BLaER1 treated with 17β-estradiol and CSF1 and Interleukin-3, amounts not matched to agents 10 nM and 100 nM (cell line): ENCODE data around the gene PRCC.

Experiments used
- H3K27ac ChIP-seq, 11 experiments: shearing (Covaris generic); formaldehyde crosslinking; 2 replicates each; pipeline ENCODE4 v1.8.1; 2022
- H3K27me3 ChIP-seq, 11 experiments: shearing (Covaris generic); formaldehyde crosslinking; 2 replicates each; pipeline ENCODE4 v1.8.1; 2022
- H3K36me3 ChIP-seq, 11 experiments: shearing (Covaris generic); formaldehyde crosslinking; 2 replicates each; pipeline ENCODE4 v1.8.1; 2022
- H3K4me1 ChIP-seq, 10 experiments: shearing (Covaris generic); formaldehyde crosslinking; 2 replicates each; pipeline ENCODE4 v1.8.1; 2022
- H3K4me2 ChIP-seq, 11 experiments: shearing (Covaris generic); formaldehyde crosslinking; 2 replicates each; pipeline ENCODE4 v1.8.1; 2022
- H3K4me3 ChIP-seq, 10 experiments: shearing (Covaris generic); formaldehyde crosslinking; 2 replicates each; pipeline ENCODE4 v1.8.1; 2022
- H3K9ac ChIP-seq, 11 experiments: shearing (Covaris generic); formaldehyde crosslinking; 2 replicates each; pipeline ENCODE4 v1.8.1; 2022
- H3K9me3 ChIP-seq, 11 experiments: shearing (Covaris generic); formaldehyde crosslinking; replicated peaks in 1 of 11; 2 replicates each; pipeline ENCODE4 v1.8.1; 2022
- H4K20me1 ChIP-seq, 11 experiments: shearing (Covaris generic); formaldehyde crosslinking; 2 replicates each; pipeline ENCODE4 v1.8.1; 2022
- Cebpa-rat ChIP-seq, 11 experiments: shearing (Covaris generic); IDR thresholded peaks; 2 replicates each; pipeline ENCODE4 v1.8.1; 2022

Gene PRCC

DNA sequence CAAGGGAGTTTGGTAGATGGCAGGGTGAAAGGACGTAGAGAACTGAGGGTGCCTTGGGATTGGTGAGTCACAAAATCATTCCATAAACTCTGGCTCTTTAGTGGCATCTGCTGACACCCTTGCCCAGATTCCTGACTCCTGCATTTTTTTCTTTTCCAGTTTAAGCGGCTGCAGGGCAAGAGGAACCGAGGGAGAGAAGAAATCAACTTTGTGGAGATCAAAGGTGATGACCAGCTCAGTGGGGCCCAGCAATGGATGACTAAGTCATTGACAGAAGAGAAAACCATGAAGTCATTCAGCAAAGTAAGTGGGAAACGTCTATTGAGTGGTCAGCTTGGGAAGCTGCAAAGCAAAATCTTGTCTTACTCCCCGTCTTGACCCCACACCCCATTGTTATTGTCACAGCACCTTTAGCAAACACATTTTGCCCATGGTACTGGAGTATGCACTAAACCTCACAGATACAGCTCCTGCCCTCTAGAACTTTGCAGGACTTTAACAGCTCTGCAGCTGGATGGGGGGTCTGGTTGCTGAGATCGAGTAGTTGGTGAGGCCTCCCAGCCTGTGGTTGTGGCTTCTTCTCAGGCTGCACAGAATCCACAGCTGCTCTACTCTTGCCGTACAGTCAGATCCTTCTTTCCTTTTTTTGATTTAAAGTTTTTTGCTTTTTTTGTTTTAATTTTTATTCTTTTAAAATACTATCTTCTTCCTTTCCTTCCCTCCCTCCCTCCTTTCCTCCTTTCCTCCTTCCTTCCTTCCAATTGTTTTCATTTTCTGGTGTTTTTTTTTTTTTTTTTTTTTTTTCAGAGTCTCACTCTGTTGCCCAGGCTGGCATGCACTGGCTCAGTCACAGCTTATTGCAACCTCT, 27.4 kb downstream of the PRCC start:
- Histone ChIP-seq H3K4me1 (no peaks in the 10 kb centered on the region), H4K20me1 (peaks cover 18 to 75% (median 54%) of the 10 kb centered on the region in 11 experiments; a peak in 19 of 22 replicates), H3K36me3 (peaks cover 96 to 100% (median 99%) of the 10 kb centered on the region in 11 experiments)

DNA sequence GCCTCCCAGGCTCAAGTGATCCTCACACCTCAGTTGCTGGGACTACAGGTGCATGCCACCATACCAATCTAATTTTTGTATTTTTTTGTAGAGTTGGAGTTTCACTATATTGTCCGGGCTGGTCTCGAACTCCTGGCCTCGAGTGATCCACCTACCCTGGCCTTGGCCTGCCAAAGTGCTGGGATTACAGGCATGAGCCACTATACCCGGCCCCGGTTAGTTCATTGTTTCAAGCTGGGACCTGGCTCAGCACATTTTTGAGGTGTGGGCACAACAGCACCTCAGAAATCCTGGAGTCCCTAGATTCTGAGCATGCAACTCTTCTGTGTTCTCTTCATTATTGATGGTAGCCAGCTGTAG, 28.0 kb downstream of the PRCC start:
- no peaks in the 10 kb centered on the region for H3K27me3 ChIP-seq
- no peaks in the 10 kb centered on the region for H3K9me3 ChIP-seq
- H3K9ac ChIP-seq = peak overlapping the region in 3 of 11 experiments; percentile 3 to 6 (median 4); a peak in 1 of 22 replicates
- no peak overlapping the region for H3K27ac ChIP-seq
- H3K4me2 ChIP-seq = no peak overlapping the region
- H4K20me1 ChIP-seq = peaks cover 18 to 75% (median 48%) of the 10 kb centered on the region in 11 experiments; a peak in 19 of 22 replicates
- no peak overlapping the region for H3K4me3 ChIP-seq
- no peaks in the 10 kb centered on the region for H3K4me1 ChIP-seq
- H3K36me3 ChIP-seq = peaks cover 96 to 100% (median 99%) of the 10 kb centered on the region in 11 experiments
- TF ChIP-seq Cebpa-rat (IDR thresholded peaks at IDR 0.05) = no peak

More for the DNA sequence above, 27.4 kb downstream of the PRCC start:
- no peak for TF ChIP-seq Cebpa-rat (IDR thresholded peaks at IDR 0.05)
- Histone ChIP-seq H3K9ac (no peak overlapping the region), H3K9me3 (no peaks in the 10 kb centered on the region), H3K4me2 (no peak overlapping the region), H3K27me3 (no peaks in the 10 kb centered on the region), H3K4me3 (no peak overlapping the region), H3K27ac (no peak overlapping the region)

DNA sequence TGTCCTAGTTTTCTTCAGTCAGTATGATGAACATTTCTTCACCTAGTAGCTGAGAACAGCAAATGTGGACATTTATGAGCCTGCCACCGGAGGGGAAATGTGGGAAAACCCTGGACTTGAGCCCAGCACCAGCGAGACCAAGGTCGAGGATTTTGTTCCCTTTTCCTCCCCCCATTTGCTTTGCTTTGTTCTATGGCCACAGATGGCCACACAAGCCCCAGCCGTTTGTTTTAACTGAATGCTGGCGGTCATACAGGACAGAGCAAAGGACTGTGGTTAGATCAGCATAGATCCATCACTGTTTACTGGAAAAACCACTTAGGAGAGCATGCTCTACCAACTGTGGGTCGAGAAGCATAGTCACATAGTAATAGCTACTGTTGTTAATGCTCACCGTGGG, 28.5 kb downstream of the PRCC start:
- Histone ChIP-seq H3K36me3 (peaks cover 97 to 100% (median 100%) of the 10 kb centered on the region in 11 experiments), H3K9ac (peak overlapping the region in 2 of 11 experiments; percentile 3 to 4; a peak in 1 of 22 replicates), H4K20me1 (peaks cover 18 to 74% (median 45%) of the 10 kb centered on the region in 11 experiments; a peak in 19 of 22 replicates), H3K9me3 (no peaks in the 10 kb centered on the region), H3K27ac (no peak overlapping the region), H3K27me3 (no peaks in the 10 kb centered on the region), H3K4me1 (peaks cover 0 to 3% (median 1%) of the 10 kb centered on the region in 10 experiments; a peak in 6 of 20 replicates), H3K4me2 (no peak overlapping the region), H3K4me3 (no peak overlapping the region)
- TF ChIP-seq Cebpa-rat (IDR thresholded peaks at IDR 0.05) = no peak

DNA sequence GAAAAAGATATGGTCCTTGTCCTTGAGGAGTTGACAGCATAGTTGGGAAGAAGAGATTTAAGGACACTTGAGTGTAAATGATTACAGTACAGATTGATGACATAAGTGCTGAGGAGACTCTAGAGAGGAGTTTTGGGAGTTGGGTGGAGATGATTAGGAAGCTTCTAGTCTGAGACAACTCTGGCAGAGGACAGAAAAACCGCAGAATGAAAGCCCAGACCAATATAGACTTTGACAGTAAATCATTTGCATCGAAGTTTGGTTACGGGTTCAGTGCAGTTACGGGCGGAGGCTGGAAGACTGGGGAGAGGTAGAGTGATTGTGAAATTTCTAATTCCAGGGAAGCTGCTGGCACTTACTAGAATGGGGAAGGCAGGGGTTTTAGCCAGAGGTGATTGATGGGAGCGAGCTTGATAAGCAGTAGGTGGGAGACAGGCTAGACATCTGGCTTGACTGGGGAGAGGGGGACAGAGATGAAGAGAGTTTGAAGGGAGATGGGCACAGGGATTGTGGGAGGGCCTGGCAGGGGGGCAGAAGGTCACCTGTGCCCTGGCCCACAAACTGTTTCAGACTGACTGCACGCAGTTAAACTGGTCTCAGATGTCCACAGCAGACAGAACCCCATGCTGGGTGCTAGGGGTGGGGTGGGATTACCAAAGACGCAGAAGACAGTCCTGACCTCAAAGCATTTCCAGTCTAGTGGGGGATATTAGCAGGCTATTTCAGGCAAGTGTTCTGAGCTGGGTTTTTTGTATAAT, 29.2 kb downstream of the PRCC start:
- Histone ChIP-seq H3K4me1 (peaks cover 0 to 10% (median 9%) of the 10 kb centered on the region in 10 experiments; a peak in 17 of 20 replicates), H3K4me2 (no peak overlapping the region), H3K27ac (no peak overlapping the region), H3K4me3 (no peak overlapping the region), H3K9ac (0 out of 22 replicates have a peak overlapping the region, but pooled peaks of 1 of the 11 experiments have one; percentile 4), H4K20me1 (peaks cover 18 to 67% (median 38%) of the 10 kb centered on the region in 11 experiments; a peak in 18 of 22 replicates), H3K36me3 (peaks cover 97 to 100% (median 100%) of the 10 kb centered on the region in 11 experiments), H3K27me3 (no peaks in the 10 kb centered on the region), H3K9me3 (no peaks in the 10 kb centered on the region)
- TF ChIP-seq Cebpa-rat (IDR thresholded peaks at IDR 0.05) = no peak

DNA sequence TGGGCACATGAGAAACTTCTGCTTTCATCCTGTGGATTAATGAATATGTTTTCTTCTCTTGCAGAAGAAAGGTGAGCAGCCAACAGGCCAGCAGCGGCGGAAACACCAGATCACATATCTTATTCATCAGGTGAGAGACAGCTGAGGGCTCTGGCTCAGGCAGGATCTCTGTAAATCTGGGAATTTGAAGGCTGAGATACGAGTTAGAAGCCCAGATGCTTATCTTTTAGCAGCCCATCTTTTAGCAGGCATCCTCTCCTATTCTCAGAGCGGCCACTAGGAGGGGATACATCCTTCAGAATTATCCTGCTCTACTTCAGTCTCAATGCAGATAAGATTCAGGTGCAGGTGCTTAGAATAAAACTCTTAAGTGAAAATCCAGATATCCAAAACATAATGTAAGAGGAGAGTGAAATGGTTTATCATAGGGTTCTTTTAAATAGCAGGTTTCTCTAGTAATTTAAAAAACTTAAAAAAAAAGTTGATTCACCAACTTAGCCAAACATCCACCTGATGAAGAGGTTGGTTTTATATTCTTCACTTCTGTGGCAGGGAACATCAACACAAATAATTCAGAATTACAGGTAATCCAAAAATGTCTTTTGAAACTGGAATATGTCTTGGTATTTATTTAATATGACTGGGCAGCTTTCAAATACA, 30.0 kb downstream of the PRCC start:
- TF ChIP-seq Cebpa-rat (IDR thresholded peaks at IDR 0.05) = no peak
- Histone ChIP-seq H3K4me3 (no peak overlapping the region), H3K4me1 (peaks cover 4 to 19% (median 17%) of the 10 kb centered on the region in 10 experiments; a peak in 18 of 20 replicates), H3K9ac (no peak overlapping the region), H4K20me1 (peaks cover 15 to 60% (median 33%) of the 10 kb centered on the region in 11 experiments; a peak in 18 of 22 replicates), H3K4me2 (no peak overlapping the region), H3K27ac (no peak overlapping the region), H3K27me3 (no peaks in the 10 kb centered on the region), H3K36me3 (peaks cover 95 to 100% (median 98%) of the 10 kb centered on the region in 11 experiments), H3K9me3 (no peaks in the 10 kb centered on the region)

DNA sequence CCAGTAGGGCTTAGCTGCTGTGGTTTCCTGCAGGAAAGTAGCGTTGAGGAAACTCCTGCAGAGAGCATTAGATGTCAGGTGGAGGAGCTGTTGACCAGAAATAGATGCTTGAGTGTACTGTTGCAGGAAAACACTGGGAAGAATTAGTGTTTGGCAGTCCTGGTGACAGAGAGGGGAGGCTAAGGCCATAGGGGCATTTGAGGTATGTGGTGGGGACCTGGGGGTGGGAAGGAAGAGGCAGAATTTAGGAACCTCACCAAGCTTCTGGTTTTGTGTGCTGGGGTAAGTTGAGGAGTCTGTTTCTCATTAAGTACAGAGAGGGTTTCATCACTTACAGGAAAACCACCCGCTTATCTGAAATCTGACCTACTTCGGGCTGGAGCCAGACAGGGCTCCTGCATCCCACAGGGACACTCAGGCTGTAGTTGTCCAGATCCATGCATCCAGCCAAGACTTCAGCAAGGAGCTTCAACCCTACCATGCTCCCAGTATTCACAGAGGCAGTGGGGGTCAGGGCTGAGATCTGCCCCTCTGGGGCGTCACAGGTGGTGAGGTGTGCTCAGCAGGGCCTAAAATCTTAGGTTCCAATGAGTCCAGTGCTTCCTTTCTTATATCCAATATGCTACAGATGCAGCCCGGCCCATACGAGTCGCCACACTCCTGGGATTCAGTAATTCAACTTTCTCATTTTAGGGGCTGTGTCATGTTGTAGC, 34.2 kb downstream of the PRCC start:
- Histone ChIP-seq H3K4me2 (peak overlapping the region in 10 of 11 experiments; percentile 11 to 92 (median 18); a peak in 15 of 22 replicates), H3K4me1 (peaks cover 42 to 61% (median 48%) of the 10 kb centered on the region in 10 experiments), H3K4me3 (no peak overlapping the region), H4K20me1 (peaks cover 7 to 34% (median 13%) of the 10 kb centered on the region in 11 experiments; a peak in 17 of 22 replicates), H3K27ac (no peak overlapping the region), H3K27me3 (no peaks in the 10 kb centered on the region), H3K9ac (peak overlapping the region in 2 of 11 experiments; percentile 7 to 17; a peak in 2 of 22 replicates), H3K36me3 (peaks cover 53 to 70% (median 63%) of the 10 kb centered on the region in 11 experiments), H3K9me3 (no peaks in the 10 kb centered on the region)
- TF ChIP-seq Cebpa-rat (IDR thresholded peaks at IDR 0.05) = no peak

DNA sequence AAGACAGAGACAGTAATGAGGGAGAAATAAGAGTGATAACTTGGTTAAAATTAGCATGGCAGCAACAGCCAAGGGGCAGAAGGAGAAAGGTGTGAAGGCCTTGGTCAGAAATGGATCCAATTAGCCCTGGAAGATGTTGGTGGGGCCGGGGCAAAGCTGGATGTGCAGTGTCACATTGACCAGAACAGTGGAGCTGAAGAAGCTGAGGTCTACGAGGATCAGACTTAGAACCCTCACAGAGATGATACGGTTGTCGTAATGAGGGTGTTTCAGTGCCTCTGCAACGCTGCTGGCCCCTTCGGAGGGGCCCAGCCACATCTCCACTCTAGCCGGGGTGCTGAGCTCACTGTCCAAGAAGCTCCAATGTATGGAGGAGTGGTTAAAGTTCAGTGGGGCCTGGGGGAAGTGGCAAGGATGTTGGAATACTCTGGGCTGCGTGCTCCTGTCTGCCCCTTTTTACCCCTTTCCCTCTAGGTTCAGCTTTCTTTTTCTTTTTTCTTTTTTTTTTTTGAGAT, 35.1 kb downstream of the PRCC start:
- TF ChIP-seq Cebpa-rat (IDR thresholded peaks at IDR 0.05) = no peak
- Histone ChIP-seq H3K27me3 (no peaks in the 10 kb centered on the region), H3K27ac (no peak overlapping the region), H4K20me1 (peaks cover 0 to 27% (median 6%) of the 10 kb centered on the region in 11 experiments; a peak in 12 of 22 replicates), H3K4me3 (no peak overlapping the region), H3K4me1 (peaks cover 45 to 70% (median 55%) of the 10 kb centered on the region in 10 experiments), H3K9me3 (no peaks in the 10 kb centered on the region), H3K36me3 (peaks cover 45 to 65% (median 54%) of the 10 kb centered on the region in 11 experiments), H3K9ac (peak overlapping the region in 1 of 11 experiments; percentile 29; a peak in 1 of 22 replicates), H3K4me2 (peak overlapping the region in 8 of 11 experiments; percentile 19 to 92 (median 63); a peak in 14 of 22 replicates)
